ENCODE data around the gene DRG2. TPM values are rescaled to one million over a fixed set of nuclear protein-coding genes. Genes with fewer than 3 reads are reported as not detected.

The DRG2 gene
- total and polyA plus RNA-seq, 2 donors (not counting 3 experiments of a cell fraction or from before 2014, with no cell fraction given): 50.2 to 60.4 TPM

DNA sequence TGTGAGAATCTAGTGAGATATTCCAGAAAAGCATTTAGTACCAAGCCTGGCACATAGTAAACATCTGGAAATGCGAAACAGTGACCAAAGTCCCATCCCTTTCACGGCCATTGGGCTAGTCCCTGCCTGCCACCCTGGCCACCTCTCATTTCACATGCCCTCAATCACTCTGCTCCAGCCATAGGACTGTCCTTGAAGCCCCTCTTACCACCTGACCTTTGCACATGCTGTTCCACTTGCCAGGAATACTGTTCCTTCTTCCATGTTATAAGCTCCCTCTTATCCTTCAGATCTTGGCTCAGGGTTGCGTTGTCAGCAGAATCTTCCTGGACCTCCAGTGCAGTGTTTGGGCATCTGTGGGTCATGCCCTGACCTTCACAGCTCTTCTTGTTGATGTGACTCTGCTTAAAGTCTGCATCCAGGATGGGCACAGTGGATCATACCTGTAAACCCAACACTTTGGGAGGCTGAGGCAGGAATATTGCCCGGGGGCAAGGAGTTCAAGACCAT is 22.9 kb downstream of the DRG2 start:
- intact Hi-C loops (cut with micrococcal nuclease): no loop called here
- FAIRE-seq (no peak), DNase-seq (ENCODE audit: low read depth, low spot score) (no peak)
- ChIA-PET POLR2A (interaction anchor here (1.3 kb wide), 1 partner anchor 10 kb away, joined by 3 read pairs; no protein-coding TSS in a partner anchor), CTCF (interaction anchor here (1.0 kb wide), 1 partner anchor 9 kb away, joined by 3 read pairs; no protein-coding TSS in a partner anchor)
- no peaks in the 10 kb centered on the region for H3K27me3 ChIP-seq (ENCODE audit: control insufficient read depth in 2 of 2, insufficient read depth in 2 of 2, low read length in 2 of 2)
- BruUV-seq (replicated peaks): TSS peak; percentile 9
- dilution Hi-C loops (cut with MboI; ENCODE audit: extremely low pct_ligation_motif_present, low sequenced_read_pairs): no loop called here
- peaks cover 0 to 7% of the 10 kb centered on the region in 2 experiments for H3K36me3 ChIP-seq (ENCODE audit: control insufficient read depth in 2 of 2, extremely low read depth in 1 of 2, insufficient read depth in 2 of 2, low read length in 2 of 2)
- no peaks in the 10 kb centered on the region for H3K4me1 ChIP-seq (ENCODE audit: control insufficient read depth, extremely low read depth, insufficient read depth, low read length)
- no peak overlapping the region for H2AFZ ChIP-seq (ENCODE audit: low read depth, low read length)
- no peak overlapping the region for H3K27ac ChIP-seq (ENCODE audit: insufficient read depth, low read depth, low read length)
- H3K4me3 ChIP-seq (replicated peaks in 1 of 3; ENCODE audit: insufficient read depth in 1 of 3, low read depth in 1 of 3, low read length in 3 of 3): no peak overlapping the region
- no peak overlapping the region for H3K9ac ChIP-seq (replicated peaks; ENCODE audit: extremely low read depth, insufficient read depth, low read length)
- no peaks in the 10 kb centered on the region for H3K9me1 ChIP-seq (replicated peaks; ENCODE audit: control insufficient read depth, extremely low read depth, insufficient read depth, low read length)
- no peaks in the 10 kb centered on the region for H3K9me3 ChIP-seq (replicated peaks; ENCODE audit: control insufficient read depth, insufficient read depth, low read length)
- TF ChIP-seq POLR2AphosphoS5 (IDR thresholded peaks at IDR 0.05; ENCODE audit: insufficient read depth, low read depth, low read length): no peak
- no peak for TF ChIP-seq POLR2A (IDR thresholded peaks at IDR 0.05; ENCODE audit: low read depth, low read length)
- TF ChIP-seq MYC (IDR thresholded peaks at IDR 0.05; ENCODE audit: low read depth, low read length): no peak
- TF ChIP-seq GATA2 (IDR thresholded peaks at IDR 0.05; ENCODE audit: insufficient read depth, insufficient read length, low read depth, low read length): no peak
- TF ChIP-seq FOS (IDR thresholded peaks at IDR 0.05; ENCODE audit: borderline replicate concordance, insufficient read depth, low read length): no peak
- TF ChIP-seq, protein P1, sequence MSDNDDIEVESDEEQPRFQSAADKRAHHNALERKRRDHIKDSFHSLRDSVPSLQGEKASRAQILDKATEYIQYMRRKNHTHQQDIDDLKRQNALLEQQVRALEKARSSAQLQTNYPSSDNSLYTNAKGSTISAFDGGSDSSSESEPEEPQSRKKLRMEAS (IDR thresholded peaks at IDR 0.05; ENCODE audit: insufficient read depth, insufficient read length): no peak
- H4K20me1 ChIP-seq (replicated peaks; ENCODE audit: control insufficient read depth, extremely low read depth, insufficient read depth, low read length): no peaks in the 10 kb centered on the region
- H3K4me2 ChIP-seq (ENCODE audit: insufficient read depth, low read length): no peak overlapping the region
- H3K79me2 ChIP-seq (ENCODE audit: control insufficient read depth, insufficient read depth, low read length): no peaks in the 10 kb centered on the region

- TF ChIP-seq POLR2AphosphoS5 (IDR thresholded peaks at IDR 0.05; ENCODE audit: insufficient read depth, low read depth, low read length) (no peak), JUN (IDR thresholded peaks at IDR 0.05; ENCODE audit: borderline replicate concordance, insufficient read depth, insufficient read length, low read depth) (no peak), POLR2A (IDR thresholded peaks at IDR 0.05; ENCODE audit: low read depth, low read length) (no peak), GATA2 (IDR thresholded peaks at IDR 0.05; ENCODE audit: insufficient read depth, insufficient read length, low read depth, low read length) (no peak), FOS (IDR thresholded peaks at IDR 0.05; ENCODE audit: borderline replicate concordance, insufficient read depth, low read length) (no peak), MYC (IDR thresholded peaks at IDR 0.05; ENCODE audit: low read depth, low read length) (no peak), EZH2 (IDR thresholded peaks at IDR 0.05; ENCODE audit: borderline replicate concordance, low read depth, low read length, severe bottlenecking) (no peak)
- TF ChIP-seq, protein P2, sequence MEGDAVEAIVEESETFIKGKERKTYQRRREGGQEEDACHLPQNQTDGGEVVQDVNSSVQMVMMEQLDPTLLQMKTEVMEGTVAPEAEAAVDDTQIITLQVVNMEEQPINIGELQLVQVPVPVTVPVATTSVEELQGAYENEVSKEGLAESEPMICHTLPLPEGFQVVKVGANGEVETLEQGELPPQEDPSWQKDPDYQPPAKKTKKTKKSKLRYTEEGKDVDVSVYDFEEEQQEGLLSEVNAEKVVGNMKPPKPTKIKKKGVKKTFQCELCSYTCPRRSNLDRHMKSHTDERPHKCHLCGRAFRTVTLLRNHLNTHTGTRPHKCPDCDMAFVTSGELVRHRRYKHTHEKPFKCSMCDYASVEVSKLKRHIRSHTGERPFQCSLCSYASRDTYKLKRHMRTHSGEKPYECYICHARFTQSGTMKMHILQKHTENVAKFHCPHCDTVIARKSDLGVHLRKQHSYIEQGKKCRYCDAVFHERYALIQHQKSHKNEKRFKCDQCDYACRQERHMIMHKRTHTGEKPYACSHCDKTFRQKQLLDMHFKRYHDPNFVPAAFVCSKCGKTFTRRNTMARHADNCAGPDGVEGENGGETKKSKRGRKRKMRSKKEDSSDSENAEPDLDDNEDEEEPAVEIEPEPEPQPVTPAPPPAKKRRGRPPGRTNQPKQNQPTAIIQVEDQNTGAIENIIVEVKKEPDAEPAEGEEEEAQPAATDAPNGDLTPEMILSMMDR (IDR thresholded peaks at IDR 0.05; ENCODE audit: extremely low read depth in 1 of 2, insufficient read depth in 1 of 2, low read depth in 1 of 2, low read length in 2 of 2): no peak
- TF ChIP-seq, protein P1 (IDR thresholded peaks at IDR 0.05; ENCODE audit: insufficient read depth, insufficient read length): no peak
- no TSS peak for BruUV-seq (replicated peaks)
- no peak for DNase-seq (ENCODE audit: low read depth, low spot score)
- no peaks in the 10 kb centered on the region for H3K9me3 ChIP-seq (replicated peaks; ENCODE audit: control insufficient read depth, insufficient read depth, low read length)
- H4K20me1 ChIP-seq (replicated peaks; ENCODE audit: control insufficient read depth, extremely low read depth, insufficient read depth, low read length): no peaks in the 10 kb centered on the region
- no peak overlapping the region for H3K9ac ChIP-seq (replicated peaks; ENCODE audit: extremely low read depth, insufficient read depth, low read length)
- H3K79me2 ChIP-seq (ENCODE audit: control insufficient read depth, insufficient read depth, low read length): no peaks in the 10 kb centered on the region
- no peaks in the 10 kb centered on the region for H3K9me1 ChIP-seq (replicated peaks; ENCODE audit: control insufficient read depth, extremely low read depth, insufficient read depth, low read length)
- H3K36me3 ChIP-seq (ENCODE audit: control insufficient read depth in 2 of 2, extremely low read depth in 1 of 2, insufficient read depth in 2 of 2, low read length in 2 of 2): peaks cover 0 to 4% of the 10 kb centered on the region in 2 experiments
- dilution Hi-C loops (cut with MboI; ENCODE audit: extremely low pct_ligation_motif_present, low sequenced_read_pairs) (no loop called here), intact Hi-C loops (cut with micrococcal nuclease) (no loop called here)
- H3K27me3 ChIP-seq (ENCODE audit: control insufficient read depth in 2 of 2, insufficient read depth in 2 of 2, low read length in 2 of 2): no peaks in the 10 kb centered on the region
- H3K4me3 ChIP-seq (replicated peaks in 1 of 3; ENCODE audit: insufficient read depth in 1 of 3, low read depth in 1 of 3, low read length in 3 of 3): no peak overlapping the region
- no peak overlapping the region for H2AFZ ChIP-seq (ENCODE audit: low read depth, low read length)
- ChIA-PET POLR2A (interaction anchor here (1.3 kb wide), 1 partner anchor 10 kb away, joined by 3 read pairs; no protein-coding TSS in a partner anchor), CTCF (interaction anchor here (1.0 kb wide), 1 partner anchor 9 kb away, joined by 3 read pairs; no protein-coding TSS in a partner anchor)
- FAIRE-seq: no peak
- H3K4me2 ChIP-seq (ENCODE audit: insufficient read depth, low read length): no peak overlapping the region
- no peak overlapping the region for H3K27ac ChIP-seq (ENCODE audit: insufficient read depth, low read depth, low read length)
- H3K4me1 ChIP-seq (ENCODE audit: control insufficient read depth, extremely low read depth, insufficient read depth, low read length): no peaks in the 10 kb centered on the region
Observed at GRCh38 chr17:18111330-18111971, 23.7 kb downstream of the DRG2 start.
